Thyroid gland (tissue), 4 donors: Measurements from ENCODE around the gene SRGAP2B.
"Not testable (repeated sequence)": the region's sequence is repeated elsewhere in the genome, so short reads cannot be mapped to it uniquely, and the experiment has no call there.

Experiments
- POLR2A ChIP-seq, 2 donors: fragments of 450-650 bp; IDR thresholded peaks; one replicate each; pipeline ENCODE4 v1.6.1; 2017; ENCODE audit warnings: antibody characterized with exemption in 2 of 2, mild to moderate bottlenecking in 2 of 2, moderate library complexity in 1 of 2
- TF ChIP-seq, protein P1 (sequence below), 6 experiments: fragments of 200-600 bp in 3 of 6; fragments of 450-650 bp in 3 of 6; sonication (generic) in 3 of 6; IDR thresholded peaks; one replicate each; pipeline ENCODE4 v1.5.1; 2016 to 2019; ENCODE audit warnings: antibody characterized with exemption in 6 of 6, mild to moderate bottlenecking in 2 of 6, inconsistent platforms in 1 of 6, moderate library complexity in 1 of 6

- not testable (repeated sequence) for TF ChIP-seq POLR2A (IDR thresholded peaks at IDR 0.05)
- TF ChIP-seq, protein P1, sequence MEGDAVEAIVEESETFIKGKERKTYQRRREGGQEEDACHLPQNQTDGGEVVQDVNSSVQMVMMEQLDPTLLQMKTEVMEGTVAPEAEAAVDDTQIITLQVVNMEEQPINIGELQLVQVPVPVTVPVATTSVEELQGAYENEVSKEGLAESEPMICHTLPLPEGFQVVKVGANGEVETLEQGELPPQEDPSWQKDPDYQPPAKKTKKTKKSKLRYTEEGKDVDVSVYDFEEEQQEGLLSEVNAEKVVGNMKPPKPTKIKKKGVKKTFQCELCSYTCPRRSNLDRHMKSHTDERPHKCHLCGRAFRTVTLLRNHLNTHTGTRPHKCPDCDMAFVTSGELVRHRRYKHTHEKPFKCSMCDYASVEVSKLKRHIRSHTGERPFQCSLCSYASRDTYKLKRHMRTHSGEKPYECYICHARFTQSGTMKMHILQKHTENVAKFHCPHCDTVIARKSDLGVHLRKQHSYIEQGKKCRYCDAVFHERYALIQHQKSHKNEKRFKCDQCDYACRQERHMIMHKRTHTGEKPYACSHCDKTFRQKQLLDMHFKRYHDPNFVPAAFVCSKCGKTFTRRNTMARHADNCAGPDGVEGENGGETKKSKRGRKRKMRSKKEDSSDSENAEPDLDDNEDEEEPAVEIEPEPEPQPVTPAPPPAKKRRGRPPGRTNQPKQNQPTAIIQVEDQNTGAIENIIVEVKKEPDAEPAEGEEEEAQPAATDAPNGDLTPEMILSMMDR (IDR thresholded peaks at IDR 0.05), result not testable (repeated sequence)
Measured at GRCh38 chr1:144964186-144964585, 130.9 kb downstream of the SRGAP2B start.
